ENCODE data around the gene UNKL. TPM values are rescaled to one million over a fixed set of nuclear protein-coding genes. Genes with fewer than 3 reads are reported as not detected.

UNKL gene
- total RNA-seq, 3 donors from 2014 or later (not counting 1 experiment from before 2014, with no cell fraction given), result 114 to 130 (median 127) TPM

DNA sequence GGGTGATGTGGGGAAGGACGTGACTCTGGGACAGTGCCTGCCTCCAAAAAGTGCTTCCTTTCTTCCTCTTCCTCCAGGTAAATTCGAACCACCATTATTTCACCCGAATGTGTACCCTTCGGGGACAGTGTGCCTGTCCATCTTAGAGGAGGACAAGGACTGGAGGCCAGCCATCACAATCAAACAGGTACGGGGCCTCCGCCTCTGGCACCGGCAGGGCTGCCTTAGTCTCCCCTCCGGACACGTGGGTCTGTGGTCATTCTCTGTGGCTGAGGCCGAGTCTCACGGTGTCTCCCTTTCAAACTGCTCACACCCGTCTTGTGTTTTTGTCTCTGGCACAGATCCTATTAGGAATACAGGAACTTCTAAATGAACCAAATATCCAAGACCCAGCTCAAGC is 94.4 kb downstream of the UNKL start:
- H3K4me3 Mint-ChIP-seq, result no peak overlapping the region
- TF ChIP-seq, protein P1, sequence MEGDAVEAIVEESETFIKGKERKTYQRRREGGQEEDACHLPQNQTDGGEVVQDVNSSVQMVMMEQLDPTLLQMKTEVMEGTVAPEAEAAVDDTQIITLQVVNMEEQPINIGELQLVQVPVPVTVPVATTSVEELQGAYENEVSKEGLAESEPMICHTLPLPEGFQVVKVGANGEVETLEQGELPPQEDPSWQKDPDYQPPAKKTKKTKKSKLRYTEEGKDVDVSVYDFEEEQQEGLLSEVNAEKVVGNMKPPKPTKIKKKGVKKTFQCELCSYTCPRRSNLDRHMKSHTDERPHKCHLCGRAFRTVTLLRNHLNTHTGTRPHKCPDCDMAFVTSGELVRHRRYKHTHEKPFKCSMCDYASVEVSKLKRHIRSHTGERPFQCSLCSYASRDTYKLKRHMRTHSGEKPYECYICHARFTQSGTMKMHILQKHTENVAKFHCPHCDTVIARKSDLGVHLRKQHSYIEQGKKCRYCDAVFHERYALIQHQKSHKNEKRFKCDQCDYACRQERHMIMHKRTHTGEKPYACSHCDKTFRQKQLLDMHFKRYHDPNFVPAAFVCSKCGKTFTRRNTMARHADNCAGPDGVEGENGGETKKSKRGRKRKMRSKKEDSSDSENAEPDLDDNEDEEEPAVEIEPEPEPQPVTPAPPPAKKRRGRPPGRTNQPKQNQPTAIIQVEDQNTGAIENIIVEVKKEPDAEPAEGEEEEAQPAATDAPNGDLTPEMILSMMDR (IDR thresholded peaks at IDR 0.05), result no peak
- peaks cover 6% of the 10 kb centered on the region for H3K36me3 Mint-ChIP-seq
- H3K27ac ChIP-seq (ENCODE audit: low read length), result no peak overlapping the region
- H3K27ac Mint-ChIP-seq, result peak overlapping the region in 1 of 2 donors; percentile 14
- H3K4me3 ChIP-seq (ENCODE audit: low read length), result no peak overlapping the region
- H3K4me1 Mint-ChIP-seq, result peaks cover 6 to 7% of the 10 kb centered on the region in 2 donors
- DNase-seq (no peak), ATAC-seq (no peak)
- no peaks in the 10 kb centered on the region for H3K4me1 ChIP-seq (ENCODE audit: control insufficient read depth, insufficient read depth, low read length)
- H3K27me3 Mint-ChIP-seq (ENCODE audit: low read depth in 2 of 2), result no peaks in the 10 kb centered on the region
- no peaks in the 10 kb centered on the region for H3K9me3 Mint-ChIP-seq
- intact Hi-C loops (cut with micrococcal nuclease), result no loop called here
- H3K27me3 ChIP-seq (ENCODE audit: control insufficient read depth, insufficient read depth, low read length), result no peaks in the 10 kb centered on the region
- 87% methylated on average over 11 of the region's 12 CpGs for WGBS (ENCODE audit: insufficient coverage)
- H3K36me3 ChIP-seq (ENCODE audit: control insufficient read depth, insufficient read depth, low read length), result peaks cover 87% of the 10 kb centered on the region
- no peaks in the 10 kb centered on the region for H3K9me3 ChIP-seq (ENCODE audit: control insufficient read depth, insufficient read depth, low read length)

DNA sequence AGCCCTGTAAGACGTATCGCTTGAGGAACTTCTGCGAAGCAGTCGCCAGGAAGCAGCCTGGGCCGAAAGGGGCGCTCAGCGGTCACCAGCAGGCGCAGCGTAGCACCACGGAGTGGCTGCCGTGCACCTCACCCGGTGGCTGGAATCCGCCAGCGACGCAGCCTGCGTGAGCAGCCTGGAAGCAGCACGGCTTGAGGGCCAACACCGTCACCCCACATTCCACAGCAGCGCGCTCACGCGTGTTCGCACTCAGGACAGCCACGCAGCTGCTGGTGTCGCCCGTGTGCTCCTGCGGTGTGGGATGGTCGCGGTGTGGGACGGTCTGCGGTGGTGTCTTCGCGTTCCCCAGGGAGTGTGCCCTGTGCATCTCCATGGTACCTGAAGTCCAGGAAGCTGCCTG is 95.5 kb downstream of the UNKL start:
- H3K36me3 Mint-ChIP-seq, result peaks cover 6% of the 10 kb centered on the region

DNA sequence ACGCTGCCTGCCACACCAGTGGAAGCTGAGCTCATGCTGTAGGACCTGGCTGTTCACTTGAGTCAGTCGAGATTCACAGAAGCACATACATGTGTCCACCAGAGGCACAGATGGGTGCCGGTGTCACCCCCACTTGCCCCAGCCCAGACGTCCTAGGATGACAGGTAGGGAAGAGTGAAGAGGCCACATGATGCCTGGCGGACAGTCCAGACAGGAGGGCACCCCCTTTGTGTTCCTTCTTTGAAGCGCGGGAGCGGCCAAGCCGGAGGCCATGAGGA is 96.3 kb downstream of the UNKL start:
- peaks cover 12 to 16% of the 10 kb centered on the region in 2 donors for H3K4me1 Mint-ChIP-seq
- TF ChIP-seq, protein P1 (IDR thresholded peaks at IDR 0.05), result no peak
- no peak overlapping the region for H3K4me3 ChIP-seq (ENCODE audit: low read length)
- H3K4me3 Mint-ChIP-seq, result no peak overlapping the region
- H3K36me3 ChIP-seq (ENCODE audit: control insufficient read depth, insufficient read depth, low read length), result peaks cover 82% of the 10 kb centered on the region
- no peak for DNase-seq
- no peaks in the 10 kb centered on the region for H3K9me3 ChIP-seq (ENCODE audit: control insufficient read depth, insufficient read depth, low read length)
- H3K36me3 Mint-ChIP-seq, result peaks cover 6% of the 10 kb centered on the region
- H3K27ac ChIP-seq (ENCODE audit: low read length), result no peak overlapping the region
- 86% methylated on average over 9 of the region's 9 CpGs for WGBS (ENCODE audit: insufficient coverage)
- no peaks in the 10 kb centered on the region for H3K9me3 Mint-ChIP-seq
- peaks cover 13% of the 10 kb centered on the region for H3K4me1 ChIP-seq (ENCODE audit: control insufficient read depth, insufficient read depth, low read length)
- H3K27me3 ChIP-seq (ENCODE audit: control insufficient read depth, insufficient read depth, low read length), result no peaks in the 10 kb centered on the region
- H3K27me3 Mint-ChIP-seq (ENCODE audit: low read depth in 2 of 2), result no peaks in the 10 kb centered on the region
- ATAC-seq, result no peak
- intact Hi-C loops (cut with micrococcal nuclease), result no loop called here
- H3K27ac Mint-ChIP-seq, result peak overlapping the region; percentile 65 to 79

More for the DNA sequence above, 95.5 kb downstream of the UNKL start:
- H3K4me3 Mint-ChIP-seq, result no peak overlapping the region
- ATAC-seq, result no peak
- peaks cover 12 to 16% of the 10 kb centered on the region in 2 donors for H3K4me1 Mint-ChIP-seq
- WGBS (ENCODE audit: insufficient coverage), result 95% methylated on average over 33 of the region's 33 CpGs
- TF ChIP-seq, protein P1 (IDR thresholded peaks at IDR 0.05), result no peak
- no peak overlapping the region for H3K27ac ChIP-seq (ENCODE audit: low read length)
- no peaks in the 10 kb centered on the region for H3K9me3 Mint-ChIP-seq
- no peaks in the 10 kb centered on the region for H3K27me3 ChIP-seq (ENCODE audit: control insufficient read depth, insufficient read depth, low read length)
- no peak for DNase-seq
- H3K27me3 Mint-ChIP-seq (ENCODE audit: low read depth in 2 of 2), result no peaks in the 10 kb centered on the region
- peak overlapping the region; percentile 14 to 65 for H3K27ac Mint-ChIP-seq
- peaks cover 6% of the 10 kb centered on the region for H3K4me1 ChIP-seq (ENCODE audit: control insufficient read depth, insufficient read depth, low read length)
- no peak overlapping the region for H3K4me3 ChIP-seq (ENCODE audit: low read length)
- intact Hi-C loops (cut with micrococcal nuclease), result no loop called here
- H3K9me3 ChIP-seq (ENCODE audit: control insufficient read depth, insufficient read depth, low read length), result no peaks in the 10 kb centered on the region
- peaks cover 87% of the 10 kb centered on the region for H3K36me3 ChIP-seq (ENCODE audit: control insufficient read depth, insufficient read depth, low read length)

DNA sequence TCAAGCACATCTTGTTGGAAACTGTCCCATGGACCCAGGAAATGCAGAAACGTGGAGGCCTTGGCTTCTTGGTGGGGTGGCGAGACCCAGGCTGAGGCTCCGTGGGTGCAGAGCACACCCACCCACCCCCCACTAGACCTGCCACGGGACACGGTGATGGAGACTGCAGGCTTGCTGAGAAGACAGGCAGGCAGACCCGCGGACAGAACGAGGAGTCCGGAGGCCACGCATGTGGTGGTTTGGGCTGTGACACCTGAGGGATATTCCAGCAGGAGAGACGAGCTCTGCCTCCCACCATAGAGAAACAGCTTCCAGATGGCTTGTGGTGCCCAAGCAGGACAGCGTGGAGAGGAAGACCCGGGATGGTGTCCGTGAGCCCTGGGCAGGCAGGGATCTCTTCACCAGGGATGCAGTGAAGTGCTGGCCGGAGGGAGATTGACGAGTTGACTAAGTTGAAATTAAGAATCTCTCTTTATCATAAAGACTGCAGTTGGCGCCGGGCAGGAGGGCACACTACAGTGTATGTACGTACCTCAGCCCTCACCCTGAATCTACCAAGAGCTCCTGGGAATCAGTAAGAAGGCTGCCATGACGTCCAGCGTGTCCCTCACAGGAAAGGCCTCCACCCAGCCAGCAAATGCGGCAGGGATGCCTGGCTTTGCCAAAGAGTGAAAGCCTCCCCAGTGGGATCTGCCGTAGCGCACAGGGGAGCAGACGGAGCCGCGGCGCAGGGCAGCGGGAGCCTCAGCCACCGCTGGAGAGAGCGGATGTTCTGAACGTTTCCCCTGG is 96.8 kb downstream of the UNKL start:
- no peak for ATAC-seq
- peaks cover 85% of the 10 kb centered on the region for H3K36me3 ChIP-seq (ENCODE audit: control insufficient read depth, insufficient read depth, low read length)
- no peak for DNase-seq
- no peaks in the 10 kb centered on the region for H3K9me3 ChIP-seq (ENCODE audit: control insufficient read depth, insufficient read depth, low read length)
- no peaks in the 10 kb centered on the region for H3K27me3 Mint-ChIP-seq (ENCODE audit: low read depth in 2 of 2)
- H3K36me3 Mint-ChIP-seq, result peaks cover 6% of the 10 kb centered on the region
- H3K4me3 ChIP-seq (ENCODE audit: low read length), result no peak overlapping the region
- H3K4me3 Mint-ChIP-seq, result no peak overlapping the region
- peaks cover 18% of the 10 kb centered on the region for H3K4me1 ChIP-seq (ENCODE audit: control insufficient read depth, insufficient read depth, low read length)
- 94% methylated on average over 32 of the region's 32 CpGs for whole genome bisulfite sequencing (ENCODE audit: insufficient coverage)
- H3K4me1 Mint-ChIP-seq, result peaks cover 17 to 22% of the 10 kb centered on the region in 2 donors
- H3K9me3 Mint-ChIP-seq, result no peaks in the 10 kb centered on the region
- intact Hi-C loops (cut with micrococcal nuclease), result no loop called here
- peak overlapping the region; percentile 14 to 79 for H3K27ac Mint-ChIP-seq
- no peaks in the 10 kb centered on the region for H3K27me3 ChIP-seq (ENCODE audit: control insufficient read depth, insufficient read depth, low read length)
- TF ChIP-seq, protein P1 (IDR thresholded peaks at IDR 0.05), result no peak
- H3K27ac ChIP-seq (ENCODE audit: low read length), result no peak overlapping the region
